A549 (cell line): ENCODE measurements around the gene REL. TPM values are rescaled to one million over a fixed set of nuclear protein-coding genes. Genes with fewer than 3 reads are reported as not detected.

Source experiments
- ATAC-seq, 2 experiments: fragments of 200-7000 bp in 1 of 2; fragments of >200 bp in 1 of 2; cut with Nextera tagmentation in 1 of 2; cut with Tn5 transposase in 1 of 2; 3 replicates each; pipeline versions ENCODE4 v1.8.0 to v1.9.1; 2018 to 2020; ENCODE audit warnings: mild to moderate bottlenecking in 1 of 2, moderate library complexity in 1 of 2
- CTCF ChIA-PET: fragments of 300-600 bp; sonication (Branson Sonifier 250); formaldehyde crosslinking; extraction: SDS; loops from one replicate; lab custom pipeline; 2021; ENCODE audit warnings: antibody characterized with exemption, inconsistent platforms; lab: Yijun Ruan, JAX
- POLR2A ChIA-PET: fragments of 350-600 bp; formaldehyde crosslinking; extraction: SDS; loops from one replicate; lab custom pipeline; 2021; ENCODE audit warnings: antibody characterized with exemption, inconsistent platforms; lab: Yijun Ruan, JAX
- DNase-seq, 2 experiments: peaks; one replicate each; pipeline versions ENCODE4 v3.0.0 to v3.0.0-alpha.2; 2011 to 2016; ENCODE audit warnings: low read depth in 1 of 2, low spot score in 1 of 2
- FAIRE-seq: peaks from 2 replicates; lab custom pipeline; 2011; peaks lifted over from hg19 to GRCh38; lab: Jason Lieb, UNC
- H3K27ac ChIP-seq, 2 experiments: fragments of >200 bp; sonication (Bioruptor Twin); formaldehyde crosslinking; 3 replicates each; pipeline ENCODE4 v1.5.1; 2016 to 2017
- H3K4me1 ChIP-seq: fragments of >200 bp; sonication (Bioruptor Twin); formaldehyde crosslinking; 3 replicates; pipeline ENCODE4 v1.6.1; 2016
- H3K4me2 ChIP-seq: fragments of >200 bp; sonication (Bioruptor Twin); formaldehyde crosslinking; 3 replicates; pipeline ENCODE4 v1.6.1; 2016
- H3K4me3 ChIP-seq: fragments of >200 bp; sonication (Bioruptor Twin); formaldehyde crosslinking; 3 replicates; pipeline ENCODE4 v1.5.1; 2016
- H3K9me3 ChIP-seq: fragments of >200 bp; sonication (Bioruptor Twin); formaldehyde crosslinking; 3 replicates; pipeline ENCODE4 v1.6.1; 2016
- BCL3 ChIP-seq: fragments of >200 bp; sonication (Bioruptor Twin); formaldehyde crosslinking; IDR thresholded peaks from 3 replicates; pipeline ENCODE4 v1.6.1; 2016
- CBX8 ChIP-seq: fragments of 200-600 bp; sonication (generic); IDR thresholded peaks from 2 replicates; pipeline ENCODE4 v1.6.1; 2016
- CEBPB ChIP-seq, 2 experiments: fragments of >200 bp in 1 of 2; sonication (Bioruptor Twin) in 1 of 2; formaldehyde crosslinking in 1 of 2; IDR thresholded peaks; 2 replicates each; pipeline ENCODE4 v1.6.1; 2012 to 2016
- CTCF ChIP-seq: fragments of >200 bp; sonication (Bioruptor Twin); formaldehyde crosslinking; IDR thresholded peaks from 3 replicates; pipeline ENCODE4 v1.5.1; 2016
- E2F6 ChIP-seq: IDR thresholded peaks from 2 replicates; pipeline ENCODE4 v1.6.1; 2012; ENCODE audit warnings: low read depth, borderline replicate concordance
- ELK1 ChIP-seq: fragments of 150-350 bp; IDR thresholded peaks from 2 replicates; pipeline ENCODE4 v1.6.1; 2014; ENCODE audit warnings: low read depth, mild to moderate bottlenecking, low read length
- EP300 ChIP-seq, 2 experiments: fragments of >200 bp; sonication (Bioruptor Twin); formaldehyde crosslinking; IDR thresholded peaks; 2 replicates in 1 of 2; 3 replicates in 1 of 2; pipeline ENCODE4 v1.6.1; 2016 to 2017
- FOSB ChIP-seq: fragments of 250-450 bp; sonication (Bioruptor Pico); IDR thresholded peaks from 2 replicates; pipeline ENCODE4 v1.5.0; 2020; ENCODE audit warnings: mild to moderate bottlenecking, moderate library complexity
- FOSL2 ChIP-seq, 2 experiments: fragments of 450-650 bp in 1 of 2; fragments of >200 bp in 1 of 2; sonication (Bioruptor Twin) in 1 of 2; formaldehyde crosslinking; IDR thresholded peaks; 2 replicates each; pipeline versions ENCODE4 v1.5.0 to v1.6.1; 2016 to 2020; ENCODE audit warnings: mild to moderate bottlenecking in 1 of 2, moderate library complexity in 1 of 2
- HOXA7 ChIP-seq: fragments of 250-450 bp; sonication (Bioruptor Pico); IDR thresholded peaks from 2 replicates; pipeline ENCODE4 v1.5.0; 2020; ENCODE audit warnings: mild to moderate bottlenecking, moderate library complexity
- HOXB13 ChIP-seq: fragments of 250-450 bp; sonication (Bioruptor Pico); IDR thresholded peaks from 2 replicates; pipeline ENCODE4 v1.5.0; 2020; ENCODE audit warnings: low read depth, mild to moderate bottlenecking, moderate library complexity
- JUN ChIP-seq, 2 experiments: fragments of >200 bp; sonication (Bioruptor Twin); formaldehyde crosslinking; IDR thresholded peaks; 2 replicates in 1 of 2; 3 replicates in 1 of 2; pipeline ENCODE4 v1.6.1; 2016 to 2017
- KDM1A ChIP-seq: fragments of 200-600 bp; sonication (generic); IDR thresholded peaks from 2 replicates; pipeline ENCODE4 v1.6.1; 2016; ENCODE audit warnings: low read depth, mild to moderate bottlenecking
- MAFK ChIP-seq: fragments of 450-650 bp; IDR thresholded peaks from 2 replicates; pipeline ENCODE4 v1.6.1; 2014; ENCODE audit not compliant: partially characterized antibody
- MAX ChIP-seq: IDR thresholded peaks from 2 replicates; pipeline ENCODE4 v1.6.1; 2012
- PBX3 ChIP-seq: IDR thresholded peaks from 2 replicates; pipeline ENCODE4 v1.6.1; 2012
- POLR2AphosphoS2 ChIP-seq: conservative IDR thresholded peaks from 2 replicates; pipeline ENCODE4 v1.6.1; 2012; ENCODE audit warnings: low read length, improper control_type of control experiment, inconsistent platforms
- RAD21 ChIP-seq, 2 experiments: fragments of >200 bp in 1 of 2; sonication (Bioruptor Twin) in 1 of 2; formaldehyde crosslinking in 1 of 2; IDR thresholded peaks in 1 of 2; conservative IDR thresholded peaks in 1 of 2; 2 replicates in 1 of 2; 3 replicates in 1 of 2; pipeline ENCODE4 v1.6.1; 2012 to 2018; ENCODE audit warnings: inconsistent platforms in 1 of 2
- RARB ChIP-seq: fragments of 250-450 bp; sonication (Bioruptor Pico); IDR thresholded peaks from 2 replicates; pipeline ENCODE4 v1.8.0; 2021; ENCODE audit warnings: mild to moderate bottlenecking, moderate library complexity
- RCOR1 ChIP-seq: fragments of 150-350 bp; IDR thresholded peaks from 2 replicates; pipeline ENCODE4 v1.6.1; 2014; ENCODE audit warnings: antibody characterized with exemption, low read length, low read depth
- REST ChIP-seq: fragments of 200-600 bp; sonication (generic); IDR thresholded peaks from 2 replicates; pipeline ENCODE4 v1.6.1; 2016; ENCODE audit warnings: antibody characterized with exemption, mild to moderate bottlenecking, moderate library complexity
- SMC3 ChIP-seq: fragments of >200 bp; sonication (Bioruptor Twin); formaldehyde crosslinking; IDR thresholded peaks from 3 replicates; pipeline ENCODE4 v1.6.1; 2018; ENCODE audit warnings: inconsistent platforms
- SREBF2 ChIP-seq: fragments of 450-650 bp; IDR thresholded peaks from 2 replicates; pipeline ENCODE4 v1.6.1; 2014; ENCODE audit warnings: mild to moderate bottlenecking, moderate library complexity
- TP53 ChIP-seq: fragments of 250-450 bp; sonication (Bioruptor Pico); IDR thresholded peaks from 2 replicates; pipeline ENCODE4 v1.5.0; 2021; ENCODE audit warnings: mild to moderate bottlenecking, moderate library complexity
- USF2 ChIP-seq: fragments of 450-650 bp; IDR thresholded peaks from 2 replicates; pipeline ENCODE4 v1.6.1; 2014; ENCODE audit warnings: antibody characterized with exemption
- ZC3H11A ChIP-seq: fragments of 450-650 bp; IDR thresholded peaks from 2 replicates; pipeline ENCODE4 v1.6.1; 2014; ENCODE audit warnings: antibody characterized with exemption, mild to moderate bottlenecking
- ZFP36 ChIP-seq: fragments of 450-650 bp; IDR thresholded peaks from 2 replicates; pipeline ENCODE4 v1.6.1; 2014; ENCODE audit warnings: borderline replicate concordance; ENCODE audit not compliant: partially characterized antibody
- ZNF302 ChIP-seq: fragments of 250-450 bp; sonication (Bioruptor Pico); IDR thresholded peaks from 2 replicates; pipeline ENCODE4 v1.9.0; 2021; ENCODE audit warnings: inconsistent platforms, mild to moderate bottlenecking, moderate library complexity
- WGBS: methylation state at CpG from one replicate; pipeline ENCODE4 v1.1.6; 2017; ENCODE audit errors: missing lambda C conversion rate; 5-methylcytosine and 5-hydroxymethylcytosine counted together
- polyA plus RNA-seq, 4 experiments: library from polyadenylated mRNA; depleted of rRNA in 3 of 4; stranded (reverse); fragments of >200 nt; fragmentation: RNase III in 1 of 4; extraction: RNeasy Plus Mini Kit Qiagen cat#74134 plus additional on column Dnase treatment in 1 of 4; gene quantifications; 2 replicates in 3 of 4; 3 replicates in 1 of 4; pipeline ENCODE4 v1.2.3, GENCODE V29; 2011 to 2017

The REL gene
- polyA plus RNA-seq, 2 of the 4 experiments (the other 2 are of a cell fraction), result 2.4 to 9.3 TPM

GRCh38 chr2:60899230-60899891 lies 18.0 kb downstream of the REL start:
- Histone ChIP-seq H3K4me3 (no peak overlapping the region), H3K4me1 (peaks cover 7% of the 10 kb centered on the region; the same call in 2 of the 3 replicates), H3K27ac (no peak overlapping the region), H3K9me3 (no peaks in the 10 kb centered on the region), H3K4me2 (no peak overlapping the region)
- WGBS, result 87% methylated on average over 6 of the region's 6 CpGs
- no peak for FAIRE-seq
- 0 out of 6 replicates have a peak, but pooled peaks of 1 of the 2 experiments have one; percentile 28 for ATAC-seq
- ChIA-PET POLR2A (no interaction called here), CTCF (no interaction called here)
- DNase-seq, result no peak
- no peak for TF ChIP-seq JUN (IDR thresholded peaks at IDR 0.05)
- no peak for TF ChIP-seq CBX8
- TF ChIP-seq USF2, result no peak
- no peak for TF ChIP-seq ZFP36
- TF ChIP-seq CTCF, result no peak
- TF ChIP-seq BCL3, result no peak
- TF ChIP-seq MAX, result no peak
- TF ChIP-seq SREBF2, result no peak
- no peak for TF ChIP-seq RCOR1
- no peak for TF ChIP-seq POLR2AphosphoS2
- no peak for TF ChIP-seq MAFK
- no peak for TF ChIP-seq RAD21 (conservative IDR thresholded peaks at IDR 0.05 in 1 of 2, IDR thresholded peaks at IDR 0.05 in 1 of 2)
- no peak for TF ChIP-seq ZC3H11A
- TF ChIP-seq ZNF302 (CRISPR knock-in tag), result no peak
- TF ChIP-seq ELK1, result no peak
- TF ChIP-seq FOSB, result no peak
- no peak for TF ChIP-seq KDM1A

GRCh38 chr2:60899892-60900249 lies 18.5 kb downstream of the REL start:
- ChIA-PET CTCF (no interaction called here), POLR2A (no interaction called here)
- H3K27ac ChIP-seq, result no peak overlapping the region
- no peak overlapping the region for H3K4me3 ChIP-seq
- no peaks in the 10 kb centered on the region for H3K9me3 ChIP-seq
- FAIRE-seq (no peak), DNase-seq (no peak), ATAC-seq (no peak)
- WGBS, result 79% methylated on average over 1 of the region's 1 CpG
- peaks cover 7% of the 10 kb centered on the region; the same call in 2 of the 3 replicates for H3K4me1 ChIP-seq
- H3K4me2 ChIP-seq, result no peak overlapping the region
- TF ChIP-seq SMC3 (no peak), E2F6 (no peak), RARB (no peak), REST (no peak), HOXB13 (CRISPR knock-in tag) (no peak), HOXA7 (CRISPR knock-in tag) (no peak), SREBF2 (no peak), PBX3 (no peak), TP53 (CRISPR knock-in tag) (no peak), EP300 (IDR thresholded peaks at IDR 0.05) (no peak), FOSB (no peak), CEBPB (IDR thresholded peaks at IDR 0.05) (no peak), FOSL2 (IDR thresholded peaks at IDR 0.05) (no peak), FOSL2 (CRISPR knock-in tag; IDR thresholded peaks at IDR 0.05) (no peak)
